GM18498 (cell line): ENCODE measurements around the gene RNF166.

Source experiments
- ATAC-seq: cut with Tn5 transposase; IDR thresholded peaks from one replicate; pipeline ENCODE4 v1.9.1; 2021; ENCODE audit warnings: mild to moderate bottlenecking, moderate library complexity; ENCODE audit not compliant: unreplicated experiment

Gene RNF166

DNA sequence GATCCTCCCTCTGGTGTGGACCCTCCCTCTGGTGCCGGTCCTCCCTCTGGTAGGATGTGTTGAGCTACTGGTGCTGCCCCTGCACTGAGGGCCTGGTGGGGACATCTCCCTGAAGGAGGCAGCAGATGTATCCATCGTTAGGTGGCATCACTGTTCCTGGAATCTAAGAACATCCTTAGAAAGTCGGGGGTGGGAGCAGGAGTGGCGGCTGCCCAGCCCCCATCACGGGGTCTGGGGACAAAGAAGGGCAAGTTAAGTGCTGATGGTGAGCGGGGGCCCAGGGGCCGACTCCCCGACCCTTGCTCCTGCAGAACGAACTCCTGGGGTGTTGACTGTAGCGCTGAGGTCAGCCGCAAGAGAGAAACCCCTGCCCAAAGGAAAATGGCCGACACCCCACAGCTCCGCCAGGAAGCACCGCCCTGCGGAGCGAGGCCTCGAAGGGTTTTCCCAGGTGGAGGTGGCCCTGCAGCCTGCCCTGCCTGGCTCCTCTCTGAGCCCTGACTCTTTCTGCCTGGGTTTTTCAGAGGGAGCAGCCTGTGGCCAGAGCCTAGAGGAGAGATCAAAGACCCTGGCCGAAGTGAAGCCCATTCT, 5.6 kb upstream of the RNF166 start:
- no peak for ATAC-seq

DNA sequence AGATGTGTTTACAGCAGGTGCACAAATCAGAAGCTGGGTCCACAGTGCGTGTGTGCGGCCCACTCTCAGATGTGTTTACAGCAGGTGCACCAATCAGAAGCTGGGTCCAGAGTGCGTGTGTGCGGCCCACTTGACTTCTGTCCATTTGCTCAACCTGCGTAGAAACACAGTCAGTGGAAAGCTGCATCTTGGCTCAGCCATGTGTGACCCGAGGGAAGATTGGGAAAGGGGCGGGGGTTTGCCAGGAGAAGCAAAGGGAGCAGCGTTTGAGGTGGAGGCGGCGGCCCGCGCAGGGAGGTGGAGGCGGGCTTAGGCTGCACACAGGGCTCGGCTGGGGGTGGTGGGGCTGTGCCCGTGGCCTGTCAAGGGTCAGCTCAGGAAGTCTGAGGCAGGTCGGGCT, 4.3 kb upstream of the RNF166 start:
- no peak for ATAC-seq

DNA sequence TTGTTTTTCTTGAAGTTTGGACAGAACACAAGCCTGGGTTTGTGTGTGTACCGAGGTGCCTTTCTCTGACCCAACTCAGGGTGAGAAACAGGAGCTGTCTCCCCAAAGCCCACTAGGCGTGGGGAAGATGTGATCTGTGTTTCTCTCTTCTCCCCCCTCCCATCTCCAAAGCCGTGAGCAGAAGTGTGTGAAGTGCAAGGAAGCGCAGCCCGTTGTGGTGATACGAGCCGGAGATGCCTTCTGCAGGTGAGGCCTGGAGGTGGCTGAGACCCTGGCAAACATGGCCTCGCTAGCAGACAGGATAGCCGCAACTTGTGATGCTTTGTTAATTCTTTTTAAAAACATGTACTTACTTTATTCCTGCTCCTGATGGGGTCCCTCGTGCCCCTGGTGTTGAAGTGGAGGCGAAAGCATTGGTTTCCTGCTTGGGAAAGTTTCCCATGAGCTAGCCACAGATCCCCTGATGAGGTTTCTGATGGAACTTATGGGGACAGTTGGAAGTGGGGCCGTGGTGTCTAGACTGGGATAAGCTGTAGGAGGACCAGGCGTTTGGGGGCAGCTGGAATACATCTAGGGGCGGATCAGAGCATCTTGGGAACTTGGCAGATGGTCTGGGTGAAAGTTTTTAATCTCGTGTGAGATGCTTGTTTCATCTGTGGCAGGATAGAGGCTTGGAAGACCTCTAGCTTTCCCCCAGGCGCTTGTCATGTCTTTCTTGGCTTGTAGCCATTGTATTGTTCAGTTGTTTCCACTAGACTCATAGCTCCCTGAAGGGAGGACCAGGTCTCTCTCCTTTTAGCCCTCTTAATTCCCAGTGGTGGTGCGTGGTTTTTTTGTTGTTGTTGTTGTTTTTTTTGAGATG, 988 bp upstream of the RNF166 start:
- no peak for ATAC-seq

DNA sequence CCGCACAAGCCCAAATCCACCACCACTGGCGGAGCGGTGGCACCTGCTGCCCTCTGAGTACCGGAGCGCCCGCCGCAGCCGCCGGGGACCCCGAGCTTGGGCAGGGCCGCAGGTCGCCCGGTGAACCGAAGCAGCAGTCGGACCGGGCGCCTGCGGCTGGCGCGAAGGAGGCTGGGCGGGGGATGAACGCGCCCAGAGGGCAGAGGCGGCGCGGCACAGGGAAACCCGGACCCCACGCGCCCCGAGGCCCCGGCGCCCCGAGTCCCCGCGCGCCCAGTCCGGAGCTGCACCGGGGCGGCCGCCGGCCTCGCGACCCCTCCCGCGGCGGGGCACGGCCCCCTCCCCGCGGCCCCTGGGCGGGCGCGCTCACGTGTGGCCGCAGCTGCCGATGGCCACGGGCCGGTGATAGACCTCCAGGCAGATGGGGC, 393 bp downstream of the RNF166 start:
- peak; percentile 18 for ATAC-seq

DNA sequence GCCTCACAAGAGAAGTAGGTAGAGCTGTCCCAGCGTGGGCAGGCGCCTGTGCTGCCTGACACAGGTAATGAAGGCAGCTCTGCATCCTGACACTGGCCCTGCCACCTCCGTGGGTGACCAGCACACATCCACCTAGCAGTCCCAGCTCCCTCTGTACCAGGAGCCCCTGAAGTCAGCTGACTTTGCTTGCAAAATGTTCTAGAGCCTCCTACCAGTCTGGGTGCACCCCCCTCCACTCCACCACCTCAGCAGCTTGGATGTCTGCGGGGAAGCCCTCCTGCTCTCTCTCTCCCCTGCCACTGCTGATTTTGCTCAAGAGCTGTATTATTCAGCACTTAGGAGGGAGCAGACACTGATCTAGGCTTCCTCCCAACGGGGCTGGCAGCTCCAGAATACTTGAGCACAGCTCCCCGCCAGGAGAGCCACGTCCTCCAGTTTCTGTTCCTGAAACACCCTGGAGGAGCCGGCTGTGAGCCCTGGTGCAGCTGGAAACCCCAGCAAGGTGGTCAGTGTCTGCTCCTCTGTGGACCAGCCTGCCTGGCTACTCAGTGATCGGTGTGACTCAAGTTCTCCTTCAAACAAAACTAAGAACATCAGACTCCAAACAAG, 1.0 kb downstream of the RNF166 start:
- ATAC-seq = no peak

DNA sequence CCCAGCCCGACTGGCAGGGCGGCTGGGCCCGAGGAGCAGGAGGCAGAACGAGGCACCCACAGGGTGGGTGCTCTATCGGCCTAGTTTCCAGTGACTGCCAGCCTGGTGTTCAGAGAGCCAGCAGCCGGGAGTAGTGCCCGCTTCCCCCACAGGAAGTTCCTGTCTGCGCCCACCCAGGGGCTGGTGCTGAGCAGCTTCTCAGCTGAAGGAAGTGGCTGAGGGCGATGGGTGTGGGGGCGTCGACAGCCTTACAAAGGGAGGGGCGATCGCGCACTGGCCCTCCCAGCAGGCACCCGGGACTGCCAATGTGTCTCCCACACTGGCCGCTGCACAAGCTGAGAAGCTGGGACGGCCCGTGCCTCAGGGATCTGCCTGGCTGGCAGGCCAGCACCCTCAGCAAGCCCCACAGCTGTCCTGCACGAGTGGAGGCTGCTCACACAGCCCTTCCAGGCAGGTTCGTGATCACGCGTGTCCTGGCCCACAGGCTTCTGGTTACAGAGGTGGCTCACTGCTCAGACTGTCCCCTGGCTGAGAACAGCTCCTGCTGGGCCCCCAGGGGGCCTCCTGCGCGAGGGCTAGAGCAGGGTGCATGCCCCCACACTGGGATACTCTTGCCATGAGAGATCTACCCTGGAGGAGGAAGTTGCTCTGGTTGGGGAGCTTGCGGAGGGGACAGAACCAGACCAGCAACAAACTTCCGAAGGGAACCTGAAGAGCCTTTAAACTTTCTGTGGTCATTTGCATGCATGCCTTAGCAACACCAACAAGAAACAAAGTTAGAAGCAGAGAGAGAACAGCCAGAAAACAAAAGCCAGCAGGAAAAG, 2.5 kb downstream of the RNF166 start:
- ATAC-seq = no peak

DNA sequence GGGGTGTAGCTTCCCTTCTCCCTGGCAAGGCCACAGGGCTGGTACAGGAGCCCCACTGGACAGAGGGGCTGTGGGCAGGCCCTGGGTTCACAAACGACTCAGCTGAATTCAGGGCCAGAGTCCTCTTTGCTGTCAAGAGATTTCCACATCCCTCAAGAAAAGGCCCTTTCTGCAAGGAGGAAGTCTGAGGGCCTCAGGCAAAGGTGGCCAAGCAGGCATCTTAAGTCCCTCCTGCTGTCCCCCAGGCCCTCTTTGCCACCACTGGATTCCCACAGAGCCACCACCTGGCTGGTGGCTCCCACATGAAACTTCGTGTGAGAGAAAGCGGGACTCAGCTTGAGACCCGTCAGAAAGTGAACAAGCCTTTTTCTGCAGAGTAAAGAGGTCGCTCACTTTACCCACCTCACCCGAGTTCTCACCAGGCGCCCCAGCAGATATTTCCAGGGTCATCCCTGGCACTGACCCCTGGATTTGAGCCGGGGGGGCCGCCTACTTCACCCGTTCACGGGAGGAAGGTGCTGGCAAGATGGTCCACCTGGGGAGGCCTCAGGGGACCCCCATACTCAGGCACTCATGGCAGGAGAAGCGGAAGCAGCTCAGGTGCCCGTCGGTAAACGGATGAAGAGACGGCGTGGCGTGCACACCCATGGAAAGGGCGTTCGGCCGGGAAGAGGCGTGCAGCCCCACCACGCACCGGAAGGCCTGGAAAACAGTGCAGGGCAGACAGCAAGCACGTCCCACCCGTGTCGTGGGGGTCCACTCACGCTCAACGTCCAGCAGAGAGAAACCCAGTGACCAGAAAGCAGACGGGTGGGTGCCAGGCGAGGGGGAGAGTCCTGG, 3.6 kb downstream of the RNF166 start:
- ATAC-seq = no peak

DNA sequence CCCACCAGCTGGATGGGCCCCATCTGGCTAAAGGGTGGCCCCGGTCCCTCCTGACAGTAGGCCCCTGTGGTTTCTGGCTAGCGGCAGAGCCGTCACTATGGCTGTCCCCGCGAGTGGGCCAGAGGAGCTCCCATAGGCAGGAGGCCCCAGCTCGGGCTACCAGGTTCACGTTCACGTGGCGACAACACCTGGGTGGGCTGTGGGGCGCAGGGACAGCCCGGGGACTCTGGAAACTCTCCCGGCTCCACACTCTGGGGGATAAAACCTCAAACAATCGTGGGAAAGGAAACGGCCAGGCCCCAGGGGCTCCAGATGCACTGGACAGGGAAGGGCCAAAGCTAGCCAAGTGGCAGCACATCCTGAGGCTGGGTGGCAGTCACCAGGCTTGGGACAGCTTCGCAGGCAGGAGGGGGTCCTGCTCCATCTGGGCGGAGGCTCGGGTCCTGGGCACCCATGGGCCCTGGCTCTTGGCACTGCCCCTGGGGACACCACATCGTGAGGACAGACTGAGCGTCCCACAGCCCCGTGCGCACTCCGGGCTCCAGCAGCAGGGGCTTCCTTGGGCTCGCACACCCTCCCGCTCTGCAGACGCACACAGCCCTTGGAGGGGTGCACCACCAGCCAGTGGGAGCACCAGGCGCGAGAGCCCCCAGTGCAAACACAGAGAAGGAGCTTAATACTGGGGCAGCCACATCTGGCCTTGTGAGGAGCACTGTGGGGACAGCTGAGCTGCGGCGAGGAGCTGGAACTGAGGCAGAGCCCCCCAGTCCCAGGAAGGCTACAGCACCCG, 4.4 kb downstream of the RNF166 start:
- ATAC-seq = no peak

DNA sequence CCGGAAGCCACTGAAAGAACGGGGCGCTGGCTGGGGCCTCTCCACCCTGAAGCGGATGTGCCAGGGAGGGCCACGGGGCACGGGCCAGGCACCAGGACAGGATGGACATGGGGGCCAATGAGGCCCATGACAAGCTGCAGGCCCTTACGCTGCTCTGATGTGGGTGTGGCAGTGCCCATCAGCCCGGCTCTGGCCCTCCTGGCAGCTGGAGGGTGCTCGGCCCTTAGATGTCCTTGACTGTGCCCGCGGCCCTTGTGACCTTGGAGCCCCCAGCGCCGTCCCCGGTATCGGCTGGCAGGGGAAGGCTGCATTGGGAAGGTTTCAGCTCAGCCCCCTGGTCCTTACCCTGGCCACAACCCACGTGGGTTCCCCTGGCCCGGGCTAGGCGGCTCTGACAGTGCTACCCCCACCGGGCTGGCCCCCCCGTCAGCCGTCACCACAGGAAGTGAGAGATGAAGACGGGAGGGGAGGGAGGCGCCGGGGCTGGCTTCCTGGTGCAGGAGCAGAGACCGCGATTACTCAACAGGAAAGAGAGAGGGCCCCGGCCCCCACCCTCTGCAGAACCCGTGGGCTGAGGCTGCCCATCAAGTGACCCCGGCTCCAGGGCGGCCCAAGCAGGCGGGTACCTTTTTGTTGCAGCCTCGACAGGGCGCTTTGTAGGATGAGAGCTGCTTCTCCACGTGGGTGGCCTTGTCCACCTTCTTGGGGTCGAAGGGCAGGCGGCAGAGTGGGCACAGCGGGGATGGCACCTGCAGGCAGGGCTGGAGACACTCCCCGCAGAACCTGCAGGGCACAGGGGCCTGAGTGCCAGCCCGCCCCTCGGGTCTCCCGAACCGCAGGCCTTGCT, 5.3 kb downstream of the RNF166 start:
- ATAC-seq = peak; percentile 65

DNA sequence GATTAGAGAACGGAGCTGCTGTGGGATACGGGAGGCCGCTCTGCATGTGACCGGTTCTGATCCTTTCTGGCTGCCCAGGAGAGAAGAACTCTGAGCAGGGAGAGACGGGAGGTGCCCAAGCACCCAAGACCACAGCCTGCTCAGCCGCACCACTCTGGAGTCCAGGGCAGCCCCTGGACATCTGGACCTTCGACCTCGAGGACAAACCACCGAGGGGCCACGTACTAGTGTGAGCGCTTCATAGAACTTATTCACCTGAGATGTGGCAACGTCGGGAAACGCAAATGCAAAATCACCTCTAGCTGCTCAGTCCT, 5.9 kb downstream of the RNF166 start:
- ATAC-seq = no peak

DNA sequence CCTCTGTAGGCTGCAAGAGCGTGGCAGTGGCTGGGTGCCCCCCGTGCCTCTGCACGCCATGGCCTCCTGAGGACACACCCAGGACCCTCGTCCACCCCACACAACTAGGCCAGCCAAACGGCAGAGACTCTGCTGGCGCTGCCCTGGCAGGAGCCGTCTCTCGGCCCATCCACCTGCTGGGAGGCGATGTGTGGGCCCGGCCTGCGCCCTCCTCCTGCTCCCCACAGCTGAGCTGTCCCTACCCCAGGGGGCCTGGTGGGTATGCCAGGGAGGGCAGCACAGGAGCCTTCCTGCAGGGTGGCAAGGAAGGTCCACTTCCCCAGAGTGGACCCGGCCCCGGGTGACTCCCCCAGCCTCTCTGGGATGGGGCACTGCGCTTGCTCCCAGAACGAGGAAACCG, 7.0 kb downstream of the RNF166 start:
- ATAC-seq = no peak

DNA sequence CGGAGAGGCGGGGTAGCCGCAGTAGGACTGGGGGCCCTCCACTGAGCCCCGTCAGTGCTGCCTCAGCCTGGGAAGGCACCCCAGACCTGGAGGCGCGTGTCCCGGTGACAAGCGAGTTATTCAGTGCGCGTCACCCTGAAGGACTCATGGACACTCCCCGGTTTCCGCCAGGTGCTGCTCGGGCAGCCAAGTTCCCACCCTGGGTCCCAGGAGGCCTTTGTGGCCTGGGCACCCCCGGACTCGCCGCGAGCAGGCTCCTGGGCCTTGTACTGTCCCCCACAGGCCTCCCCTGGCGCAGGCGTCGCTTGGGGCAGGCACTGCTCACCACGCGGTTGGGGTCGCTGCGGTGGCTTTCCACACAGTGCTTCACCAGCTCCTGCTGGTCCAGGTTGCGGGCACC, 7.6 kb downstream of the RNF166 start:
- no peak for ATAC-seq

DNA sequence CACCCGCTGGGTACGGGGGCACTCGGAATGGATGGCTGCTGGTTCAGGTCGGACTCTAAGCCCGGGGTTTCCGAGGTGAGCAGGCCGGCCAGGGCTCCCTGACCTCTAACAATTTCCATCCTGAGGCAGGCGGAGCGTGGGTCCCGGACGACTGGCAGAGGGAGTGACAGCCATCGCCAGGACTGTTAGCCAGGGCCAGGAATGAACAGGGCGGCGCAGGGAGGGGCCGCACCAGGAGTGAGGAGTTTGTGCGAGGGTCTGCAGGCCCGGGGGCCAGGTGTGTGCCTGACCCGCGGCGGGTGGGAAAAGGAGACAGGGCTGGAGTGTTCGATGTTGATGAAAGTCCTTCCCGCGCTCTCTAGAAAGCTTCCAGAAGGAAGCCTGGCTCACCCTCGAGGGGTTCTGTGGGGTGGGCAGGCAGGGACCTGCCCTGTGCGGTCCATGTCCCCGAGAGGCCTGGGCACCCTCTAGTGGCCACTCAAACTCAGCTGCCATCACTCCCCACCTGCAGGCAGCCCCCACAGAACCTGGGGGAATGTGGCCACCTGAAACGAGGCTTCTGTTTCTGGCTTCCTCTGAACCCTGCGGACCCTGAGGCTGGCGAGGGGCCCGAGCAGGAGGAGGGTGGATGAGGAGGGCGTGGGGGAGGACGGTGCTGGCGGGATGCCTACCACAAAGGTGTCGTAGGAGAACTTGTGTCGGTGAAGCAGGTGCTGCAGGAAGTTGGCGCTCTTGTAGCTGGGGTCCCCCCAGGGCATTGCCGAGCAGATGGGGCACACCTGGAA, 8.2 kb downstream of the RNF166 start:
- no peak for ATAC-seq

DNA sequence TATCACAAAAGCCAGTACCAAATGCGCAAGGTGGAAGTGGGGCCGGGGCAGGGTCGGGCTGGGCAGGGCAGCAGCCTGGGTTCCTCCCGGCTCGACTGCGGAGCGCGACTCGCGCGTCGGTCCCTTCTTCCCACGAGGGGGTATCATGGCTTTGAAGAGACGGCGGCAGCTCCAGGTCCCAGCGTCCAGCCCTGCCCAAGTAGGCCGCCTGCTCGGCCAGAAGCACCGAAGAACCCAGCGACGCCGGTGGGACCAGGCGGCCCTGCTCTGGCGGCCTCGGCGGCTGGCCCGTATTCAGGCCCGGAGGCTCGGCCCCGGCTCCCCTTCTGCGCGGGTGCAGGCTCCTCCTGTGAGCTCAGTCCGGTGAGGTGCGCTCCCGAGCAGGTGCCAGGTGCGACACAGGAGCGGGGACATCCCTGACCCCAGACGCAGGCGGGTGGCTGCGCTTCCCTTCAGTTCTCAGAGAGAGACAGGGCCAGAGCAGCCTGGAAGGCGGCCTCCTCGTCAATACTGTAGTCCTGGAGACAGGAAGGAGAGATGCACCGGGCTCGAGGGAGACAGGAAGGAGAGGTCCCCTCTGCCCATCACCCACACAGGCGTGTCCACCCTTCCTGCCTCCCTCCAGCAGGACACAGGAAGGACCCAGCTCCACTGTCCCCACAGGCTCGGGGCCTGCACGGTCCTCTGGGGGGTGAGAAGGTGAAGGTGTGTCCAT, 8.9 kb downstream of the RNF166 start:
- no peak for ATAC-seq

DNA sequence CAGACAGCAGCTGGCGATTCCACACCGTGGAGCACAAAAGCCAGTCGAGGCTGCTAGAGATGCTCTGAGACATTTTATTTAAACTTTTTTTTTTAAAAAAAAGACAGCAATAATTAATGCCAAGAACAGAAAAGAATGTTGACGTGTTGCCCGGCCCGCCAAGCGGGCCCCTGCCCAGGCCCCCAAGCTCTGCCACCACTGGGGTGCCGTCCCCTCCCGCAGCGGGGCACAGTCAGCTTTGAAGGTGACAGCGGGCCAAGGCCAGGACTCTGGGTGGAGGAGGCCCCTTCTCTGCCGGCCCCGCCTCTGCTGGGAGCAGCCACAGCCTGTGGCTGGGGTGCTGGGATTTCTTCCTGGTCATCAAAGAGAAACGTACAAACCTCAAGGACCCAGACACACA, 9.8 kb downstream of the RNF166 start:
- no peak for ATAC-seq

DNA sequence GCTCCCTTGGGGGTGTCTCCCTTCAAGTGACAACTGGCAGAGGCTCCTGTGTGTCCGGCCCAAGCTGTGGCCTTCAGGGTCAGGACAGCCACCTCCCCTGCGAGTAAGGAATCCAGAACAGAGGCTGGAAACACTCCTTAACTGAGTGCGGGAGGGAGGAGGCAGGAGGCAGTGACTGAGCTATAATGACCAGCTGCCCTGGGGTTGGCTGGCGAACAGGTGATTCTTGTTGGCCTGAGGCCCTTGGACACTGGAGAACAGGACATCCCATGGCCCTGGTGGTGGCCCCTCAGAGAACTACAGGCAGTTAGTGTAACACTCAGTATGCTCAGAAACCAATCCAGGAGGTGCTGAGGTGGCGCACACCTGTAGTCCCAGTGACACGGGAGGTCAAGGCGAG, 10.5 kb downstream of the RNF166 start:
- no peak for ATAC-seq

DNA sequence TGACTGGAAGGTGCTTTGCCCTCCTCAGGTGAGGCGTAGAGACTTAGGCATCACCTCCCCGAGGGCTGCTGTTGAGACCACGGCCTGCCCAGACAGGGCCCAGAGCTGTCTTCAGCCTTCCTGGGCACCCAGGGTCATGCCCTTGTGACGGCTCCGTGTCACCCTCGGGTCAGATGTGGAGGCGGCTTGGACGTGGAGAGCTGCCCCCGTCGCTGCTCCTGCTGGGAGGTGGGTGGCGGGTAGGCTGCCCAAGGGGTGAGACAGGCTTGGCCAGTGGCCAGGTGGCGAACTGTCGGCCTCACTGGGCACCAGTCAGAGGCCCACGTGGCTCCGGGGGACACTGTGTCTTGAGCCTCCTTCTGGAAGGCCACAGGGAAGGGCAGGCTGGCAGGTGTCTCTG, 11.0 kb downstream of the RNF166 start:
- no peak for ATAC-seq
